SK-N-MC (cell line): Measurements from ENCODE around the gene FSTL1.

Source experiments
- DNase-seq: peaks from one replicate; pipeline ENCODE4 v3.0.0-alpha.2; 2011; ENCODE audit warnings: low read depth, low spot score
- H3K27ac ChIP-seq: fragments of 200-600 bp; sonication (generic); 2 replicates; pipeline ENCODE4 v1.5.1; 2016; ENCODE audit warnings: mixed run types
- H3K36me3 ChIP-seq: fragments of 200-600 bp; sonication (generic); 2 replicates; pipeline ENCODE4 v1.6.1; 2017; ENCODE audit warnings: antibody characterized with exemption, low read length, mixed read lengths; ENCODE audit not compliant: insufficient read depth
- H3K4me3 ChIP-seq: fragments of 200-600 bp; sonication (generic); 2 replicates; pipeline ENCODE4 v1.5.1; 2016
- H3K9ac ChIP-seq: fragments of 200-600 bp; sonication (generic); 2 replicates; pipeline ENCODE4 v1.8.0; 2017; ENCODE audit warnings: mixed run types, mixed read lengths; ENCODE audit not compliant: insufficient read length
- H3K9me3 ChIP-seq: fragments of 200-600 bp; sonication (generic); 2 replicates; pipeline ENCODE4 v1.6.1; 2017; ENCODE audit warnings: low read depth, mild to moderate bottlenecking, antibody characterized with exemption, low read length, moderate library complexity, mixed read lengths
- EZH2 ChIP-seq: fragments of 200-600 bp; sonication (generic); IDR thresholded peaks from one replicate; pipeline ENCODE4 v1.6.1; 2017; ENCODE audit warnings: antibody characterized with exemption
- FOXP2 ChIP-seq: optimal IDR thresholded peaks from 2 replicates; pipeline ENCODE3; 2011; ENCODE audit warnings: mild to moderate bottlenecking, moderate library complexity; ENCODE audit not compliant: insufficient read depth; ENCODE audit errors: extremely low read length, control extremely low read depth
- POLR2AphosphoS5 ChIP-seq: IDR thresholded peaks from 2 replicates; pipeline ENCODE4 v1.6.1; 2012; ENCODE audit warnings: mild to moderate bottlenecking, low read depth, low read length, borderline replicate concordance

Gene FSTL1

GRCh38 chr3:120370463-120370862, 80.3 kb downstream of the FSTL1 start:
- no peak for DNase-seq
- Histone ChIP-seq H3K27ac (no peak overlapping the region), H3K36me3 (no peaks in the 10 kb centered on the region), H3K9ac (no peak overlapping the region), H3K4me3 (no peak overlapping the region), H3K9me3 (no peaks in the 10 kb centered on the region)
- TF ChIP-seq EZH2 (no peak), FOXP2 (no peak), POLR2AphosphoS5 (no peak)

DNA sequence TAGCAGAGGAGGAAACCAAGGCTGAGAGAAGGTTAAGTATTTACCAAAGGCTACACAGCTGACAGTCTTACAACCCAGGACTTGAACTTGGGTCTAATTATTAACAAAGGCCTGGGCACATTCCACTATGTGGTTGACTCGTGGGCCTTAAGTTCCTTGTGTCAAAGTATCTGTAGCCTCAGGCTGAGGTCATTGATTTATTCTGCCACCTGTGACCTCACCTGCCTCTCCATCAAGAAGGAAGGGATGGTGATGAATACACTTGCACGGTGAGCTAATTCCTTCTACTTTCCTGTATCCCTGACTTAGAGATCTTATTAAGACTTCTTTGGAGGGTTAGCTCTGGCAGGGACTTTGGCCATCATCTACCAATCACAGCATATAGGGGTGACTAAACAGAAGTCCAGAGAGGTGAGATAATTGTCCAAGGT, 81.7 kb downstream of the FSTL1 start:
- H3K4me3 ChIP-seq = no peak overlapping the region
- DNase-seq = no peak
- no peak overlapping the region for H3K27ac ChIP-seq
- H3K36me3 ChIP-seq = no peaks in the 10 kb centered on the region
- TF ChIP-seq FOXP2 (no peak), EZH2 (no peak), POLR2AphosphoS5 (no peak)
- H3K9me3 ChIP-seq = no peaks in the 10 kb centered on the region
- H3K9ac ChIP-seq = no peak overlapping the region

- H3K4me3 ChIP-seq = no peak overlapping the region
- TF ChIP-seq POLR2AphosphoS5 (no peak), EZH2 (no peak), FOXP2 (no peak)
- no peaks in the 10 kb centered on the region for H3K36me3 ChIP-seq
- H3K9me3 ChIP-seq = no peaks in the 10 kb centered on the region
- no peak overlapping the region for H3K9ac ChIP-seq
- no peak for DNase-seq
- no peak overlapping the region for H3K27ac ChIP-seq
Observed at GRCh38 chr3:120368172-120368571, 82.6 kb downstream of the FSTL1 start.

- no peak overlapping the region for H3K4me3 ChIP-seq
- H3K9me3 ChIP-seq = no peaks in the 10 kb centered on the region
- H3K9ac ChIP-seq = no peak overlapping the region
- H3K36me3 ChIP-seq = no peaks in the 10 kb centered on the region
- DNase-seq = no peak
- TF ChIP-seq EZH2 (no peak), FOXP2 (no peak), POLR2AphosphoS5 (no peak)
- no peak overlapping the region for H3K27ac ChIP-seq
Observed at GRCh38 chr3:120364821-120365220, 86.0 kb downstream of the FSTL1 start.

DNA sequence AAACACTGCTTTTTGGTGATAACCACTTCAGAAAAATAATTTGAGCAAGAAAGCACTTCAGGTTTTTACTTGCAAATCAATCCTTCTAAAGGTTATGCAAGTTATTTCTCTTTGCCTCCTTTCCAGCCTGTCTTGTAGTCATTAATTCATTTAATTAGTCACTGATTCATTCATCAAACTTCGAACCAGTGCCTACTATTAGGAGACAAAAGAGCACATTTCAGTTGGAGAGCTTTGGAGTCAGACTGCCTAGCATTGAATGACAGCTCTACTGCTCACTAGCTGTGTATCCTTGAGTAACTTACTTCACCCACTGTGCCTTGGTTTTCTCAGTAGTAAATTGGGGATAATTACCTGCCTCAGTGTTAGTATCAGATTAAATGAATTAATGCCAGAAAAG, 86.7 kb downstream of the FSTL1 start:
- Histone ChIP-seq H3K36me3 (no peaks in the 10 kb centered on the region), H3K4me3 (no peak overlapping the region), H3K27ac (no peak overlapping the region), H3K9ac (no peak overlapping the region), H3K9me3 (no peaks in the 10 kb centered on the region)
- no peak for DNase-seq
- TF ChIP-seq FOXP2 = no peak
- TF ChIP-seq EZH2 = no peak
- TF ChIP-seq POLR2AphosphoS5 = no peak

DNA sequence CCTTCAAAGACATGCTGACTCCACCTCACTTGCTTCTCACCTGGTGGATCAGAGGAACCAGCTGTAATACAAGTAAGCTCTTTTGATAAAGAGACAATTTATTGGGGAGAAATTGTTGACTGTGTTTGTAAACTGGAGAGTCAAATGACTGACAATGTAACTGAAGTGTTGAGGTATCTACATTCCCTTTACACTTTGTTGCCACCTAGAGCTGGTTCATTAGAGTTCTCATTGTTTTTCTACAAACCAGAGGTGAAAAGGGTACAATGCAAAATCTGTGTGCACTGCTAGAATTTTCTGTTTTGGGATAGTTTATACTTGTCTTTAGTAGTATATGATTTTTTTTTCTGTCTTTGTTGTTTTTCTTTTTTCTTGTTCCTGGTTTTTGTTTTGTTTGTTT, 93.0 kb downstream of the FSTL1 start:
- DNase-seq = no peak
- TF ChIP-seq FOXP2 (no peak), POLR2AphosphoS5 (no peak), EZH2 (no peak)

DNA sequence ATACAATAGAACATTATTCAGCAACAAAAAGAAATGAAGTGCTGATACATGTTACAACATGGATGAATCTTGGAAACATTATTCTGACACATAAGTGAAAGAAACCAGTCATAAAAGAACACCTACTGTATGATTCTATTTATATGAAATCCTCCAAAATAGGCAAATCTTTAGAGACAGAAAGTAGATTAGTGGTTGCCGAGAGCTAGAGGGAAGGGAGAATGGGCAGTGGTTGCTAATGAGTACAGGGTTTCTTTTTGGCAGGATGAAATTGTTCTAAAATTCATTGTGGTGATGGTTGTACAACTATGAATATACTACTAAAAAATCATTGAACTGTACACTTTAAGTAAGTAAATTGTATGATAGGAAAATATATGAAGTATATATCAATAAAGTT, 95.3 kb downstream of the FSTL1 start:
- no peaks in the 10 kb centered on the region for H3K9me3 ChIP-seq
- TF ChIP-seq FOXP2 = no peak
- no peak for TF ChIP-seq POLR2AphosphoS5
- no peak for TF ChIP-seq EZH2

More for the DNA sequence above, 93.0 kb downstream of the FSTL1 start:
- no peaks in the 10 kb centered on the region for H3K9me3 ChIP-seq
- no peak overlapping the region for H3K9ac ChIP-seq
- no peak overlapping the region for H3K4me3 ChIP-seq
- no peak overlapping the region for H3K27ac ChIP-seq
- no peaks in the 10 kb centered on the region for H3K36me3 ChIP-seq

GRCh38 chr3:120353463-120353862, 97.3 kb downstream of the FSTL1 start:
- no peak overlapping the region for H3K9ac ChIP-seq
- no peak for TF ChIP-seq EZH2
- no peak for TF ChIP-seq POLR2AphosphoS5
- TF ChIP-seq FOXP2 = no peak
- H3K36me3 ChIP-seq = no peaks in the 10 kb centered on the region
- no peak overlapping the region for H3K27ac ChIP-seq
- no peak for DNase-seq
- no peaks in the 10 kb centered on the region for H3K9me3 ChIP-seq
- no peak overlapping the region for H3K4me3 ChIP-seq

More for the DNA sequence above, 95.3 kb downstream of the FSTL1 start:
- no peak overlapping the region for H3K9ac ChIP-seq
- no peak for DNase-seq
- H3K27ac ChIP-seq = no peak overlapping the region
- no peak overlapping the region for H3K4me3 ChIP-seq
- H3K36me3 ChIP-seq = no peaks in the 10 kb centered on the region

DNA sequence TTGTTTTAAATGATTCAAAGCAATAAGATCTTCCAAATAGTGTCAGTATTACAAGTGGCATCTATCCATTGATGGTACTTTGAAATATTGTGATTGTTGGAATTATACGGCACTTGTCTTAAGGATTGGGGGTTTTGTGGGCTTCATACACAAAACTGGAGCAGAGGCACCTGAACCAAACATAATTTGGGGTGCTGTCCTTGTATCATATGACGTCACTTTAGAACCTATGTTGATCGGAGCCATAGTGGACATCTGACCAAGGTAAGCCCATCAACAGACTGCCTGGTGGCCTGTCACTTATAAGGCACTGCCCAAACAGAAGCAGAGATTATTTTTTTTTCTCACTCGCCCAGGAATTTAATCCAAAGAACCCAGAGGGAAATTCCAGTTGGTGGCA, 98.8 kb downstream of the FSTL1 start:
- DNase-seq = no peak
- H3K27ac ChIP-seq = no peak overlapping the region
- H3K9me3 ChIP-seq = no peaks in the 10 kb centered on the region
- H3K9ac ChIP-seq = no peak overlapping the region
- no peak overlapping the region for H3K4me3 ChIP-seq
- TF ChIP-seq FOXP2 (no peak), EZH2 (no peak), POLR2AphosphoS5 (no peak)
- peaks cover under 1% of the 10 kb centered on the region for H3K36me3 ChIP-seq
